ENCODE measurements around the gene MAFG.

Gene MAFG

GRCh38 chr17:81950501-81950900 is 23.0 kb upstream of the MAFG start:
- H3K4me1 ChIP-seq (ENCODE audit: control insufficient read depth in 5 of 5, insufficient read depth in 5 of 5, low read length in 5 of 5): no peaks in the 10 kb centered on the region
- H3K9ac ChIP-seq (ENCODE audit: low read length in 5 of 5): no peak overlapping the region
- no peak overlapping the region for H3K4me3 ChIP-seq (ENCODE audit: low read depth in 1 of 5, low read length in 5 of 5)
- H3K9me3 ChIP-seq (ENCODE audit: control insufficient read depth in 5 of 5, low read length in 5 of 5): no peaks in the 10 kb centered on the region
- no peaks in the 10 kb centered on the region for H3K36me3 ChIP-seq (ENCODE audit: control insufficient read depth in 5 of 5, insufficient read depth in 5 of 5, low read length in 5 of 5)
- peaks cover 2 to 9% (median 6%) of the 10 kb centered on the region in 5 donors for H3K27me3 ChIP-seq (ENCODE audit: control insufficient read depth in 5 of 5, insufficient read depth in 4 of 5, low read length in 5 of 5)
- no peak overlapping the region for H3K27ac ChIP-seq (ENCODE audit: low read depth, low read length)

DNA sequence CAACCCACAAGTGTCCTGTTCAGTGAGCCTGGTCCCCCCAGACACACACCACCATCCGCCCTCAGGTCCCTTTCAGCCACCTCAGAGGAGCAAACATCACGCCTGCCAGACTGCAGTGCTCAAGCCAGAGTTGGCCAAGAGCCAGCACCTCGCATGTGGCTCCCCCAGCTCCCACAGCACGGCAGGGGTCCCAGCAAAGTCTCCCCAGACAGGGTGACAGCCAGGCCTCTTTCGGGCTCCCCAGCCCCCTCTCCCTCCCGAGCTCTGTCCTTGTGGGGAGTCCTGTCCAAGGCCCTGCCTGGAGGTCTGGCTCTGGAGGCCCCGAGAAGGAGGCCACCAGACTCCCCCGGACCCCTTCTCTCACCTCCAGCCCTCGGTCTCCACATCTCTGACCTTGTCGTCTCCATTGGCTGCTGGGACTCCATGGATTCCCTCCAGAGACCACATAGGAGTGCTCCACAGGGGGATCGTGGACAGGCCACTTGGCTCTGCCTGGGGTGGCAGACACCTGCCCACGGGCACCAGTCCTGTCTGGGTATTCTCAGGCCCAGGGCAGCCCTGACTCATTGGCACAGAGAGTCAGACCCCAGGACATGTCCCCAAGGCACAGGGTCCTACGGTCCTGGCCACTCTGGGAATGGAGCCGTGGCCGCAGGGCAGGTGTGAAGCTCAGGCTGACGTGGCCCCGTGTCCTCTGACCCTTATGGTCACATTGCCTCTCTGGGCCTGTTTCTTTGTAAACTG is 21.3 kb upstream of the MAFG start:
- Histone ChIP-seq H3K4me1 (ENCODE audit: control insufficient read depth in 5 of 5, insufficient read depth in 5 of 5, low read length in 5 of 5) (no peaks in the 10 kb centered on the region), H3K27ac (ENCODE audit: low read depth, low read length) (no peak overlapping the region), H3K36me3 (ENCODE audit: control insufficient read depth in 5 of 5, insufficient read depth in 5 of 5, low read length in 5 of 5) (no peaks in the 10 kb centered on the region), H3K9me3 (ENCODE audit: control insufficient read depth in 5 of 5, low read length in 5 of 5) (no peaks in the 10 kb centered on the region), H3K27me3 (ENCODE audit: control insufficient read depth in 5 of 5, insufficient read depth in 4 of 5, low read length in 5 of 5) (peaks cover 3 to 11% (median 7%) of the 10 kb centered on the region in 5 donors), H3K9ac (ENCODE audit: low read length in 5 of 5) (no peak overlapping the region), H3K4me3 (ENCODE audit: low read depth in 1 of 5, low read length in 5 of 5) (no peak overlapping the region)

- H3K9ac ChIP-seq (ENCODE audit: low read length in 5 of 5): no peak within 1 kb of the TSS
- H3K4me3 ChIP-seq (ENCODE audit: low read depth in 1 of 5, low read length in 5 of 5): no peak within 1 kb of the TSS
- no peak within 1 kb of the TSS for H3K27ac ChIP-seq (ENCODE audit: low read depth, low read length)
- H3K27me3 ChIP-seq (ENCODE audit: control insufficient read depth in 5 of 5, insufficient read depth in 4 of 5, low read length in 5 of 5): peaks cover 0 to 7% (median 4%) of the 10 kb centered on the region in 5 donors
- no peaks in the 10 kb centered on the region for H3K4me1 ChIP-seq (ENCODE audit: control insufficient read depth in 5 of 5, insufficient read depth in 5 of 5, low read length in 5 of 5)
- H3K36me3 ChIP-seq (ENCODE audit: control insufficient read depth in 5 of 5, insufficient read depth in 5 of 5, low read length in 5 of 5): no peaks in the 10 kb centered on the region
- H3K9me3 ChIP-seq (ENCODE audit: control insufficient read depth in 5 of 5, low read length in 5 of 5): no peaks in the 10 kb centered on the region
Observed at GRCh38 chr17:81947189-81947588, 19.7 kb upstream of the MAFG start, which contains the start of gene MYADML2. Gene MYADML2 (minus strand): TSS chr17:81947233. CDS start chr17:81941741, 5,492 bp downstream.

DNA sequence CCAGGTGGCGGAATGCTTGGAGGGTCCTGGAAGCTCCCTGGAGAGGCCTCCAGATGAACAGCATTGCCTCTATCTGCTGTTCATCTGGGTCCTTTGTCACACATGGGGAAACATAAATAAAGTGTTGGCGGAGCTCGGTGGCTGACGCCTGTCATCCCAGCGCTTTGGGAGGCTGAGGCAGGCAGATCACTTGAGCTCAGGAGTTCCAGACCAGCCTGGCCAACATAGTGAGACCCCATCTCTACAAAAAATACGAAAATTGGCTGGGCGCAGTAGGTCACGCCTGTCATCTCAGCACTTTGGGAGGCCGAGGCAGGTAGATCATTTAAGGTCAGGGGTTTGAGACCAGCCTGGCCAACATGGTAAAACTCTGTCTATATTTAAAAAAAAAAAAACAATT is 17.3 kb upstream of the MAFG start:
- H3K9me3 ChIP-seq (ENCODE audit: control insufficient read depth in 5 of 5, low read length in 5 of 5): no peaks in the 10 kb centered on the region

DNA sequence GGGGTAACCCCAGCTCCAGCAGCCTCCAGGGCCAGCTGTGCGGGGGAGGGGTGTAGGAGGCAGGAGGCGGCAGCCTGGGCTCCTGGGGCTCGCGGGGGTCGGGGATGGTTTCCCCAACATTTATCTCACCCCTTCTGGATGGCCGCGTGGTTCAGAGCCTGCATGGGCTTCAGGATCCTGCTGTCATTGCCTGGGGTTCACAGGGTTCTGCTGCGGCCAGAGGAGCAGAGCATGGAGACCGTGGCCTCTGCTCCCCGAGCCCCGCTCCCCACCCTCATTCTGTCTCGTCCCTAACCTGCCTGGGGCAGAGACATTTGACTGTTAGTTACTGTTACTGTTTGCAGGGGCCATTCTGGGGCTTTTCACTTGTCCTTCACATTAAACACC is 14.6 kb upstream of the MAFG start:
- Histone ChIP-seq H3K36me3 (ENCODE audit: control insufficient read depth in 5 of 5, insufficient read depth in 5 of 5, low read length in 5 of 5) (no peaks in the 10 kb centered on the region), H3K27ac (ENCODE audit: low read depth, low read length) (no peak overlapping the region), H3K27me3 (ENCODE audit: control insufficient read depth in 5 of 5, insufficient read depth in 4 of 5, low read length in 5 of 5) (peaks cover 8 to 30% (median 20%) of the 10 kb centered on the region in 5 donors), H3K9me3 (ENCODE audit: control insufficient read depth in 5 of 5, low read length in 5 of 5) (no peaks in the 10 kb centered on the region), H3K9ac (ENCODE audit: low read length in 5 of 5) (no peak overlapping the region), H3K4me1 (ENCODE audit: control insufficient read depth in 5 of 5, insufficient read depth in 5 of 5, low read length in 5 of 5) (peaks cover 0 to 20% (median 17%) of the 10 kb centered on the region in 5 donors), H3K4me3 (ENCODE audit: low read depth in 1 of 5, low read length in 5 of 5) (no peak overlapping the region)

More for the DNA sequence above, 17.3 kb upstream of the MAFG start:
- H3K36me3 ChIP-seq (ENCODE audit: control insufficient read depth in 5 of 5, insufficient read depth in 5 of 5, low read length in 5 of 5): no peaks in the 10 kb centered on the region
- H3K4me1 ChIP-seq (ENCODE audit: control insufficient read depth in 5 of 5, insufficient read depth in 5 of 5, low read length in 5 of 5): peaks cover 0 to 7% (median 6%) of the 10 kb centered on the region in 5 donors
- H3K9ac ChIP-seq (ENCODE audit: low read length in 5 of 5): no peak overlapping the region
- H3K27me3 ChIP-seq (ENCODE audit: control insufficient read depth in 5 of 5, insufficient read depth in 4 of 5, low read length in 5 of 5): peaks cover 8 to 22% (median 11%) of the 10 kb centered on the region in 5 donors
- H3K4me3 ChIP-seq (ENCODE audit: low read depth in 1 of 5, low read length in 5 of 5): no peak overlapping the region
- no peak overlapping the region for H3K27ac ChIP-seq (ENCODE audit: low read depth, low read length)

- Histone ChIP-seq H3K9ac (ENCODE audit: low read length in 5 of 5) (no peak overlapping the region), H3K4me3 (ENCODE audit: low read depth in 1 of 5, low read length in 5 of 5) (no peak overlapping the region)
Observed at GRCh38 chr17:81941484-81942166, 14.1 kb upstream of the MAFG start.

DNA sequence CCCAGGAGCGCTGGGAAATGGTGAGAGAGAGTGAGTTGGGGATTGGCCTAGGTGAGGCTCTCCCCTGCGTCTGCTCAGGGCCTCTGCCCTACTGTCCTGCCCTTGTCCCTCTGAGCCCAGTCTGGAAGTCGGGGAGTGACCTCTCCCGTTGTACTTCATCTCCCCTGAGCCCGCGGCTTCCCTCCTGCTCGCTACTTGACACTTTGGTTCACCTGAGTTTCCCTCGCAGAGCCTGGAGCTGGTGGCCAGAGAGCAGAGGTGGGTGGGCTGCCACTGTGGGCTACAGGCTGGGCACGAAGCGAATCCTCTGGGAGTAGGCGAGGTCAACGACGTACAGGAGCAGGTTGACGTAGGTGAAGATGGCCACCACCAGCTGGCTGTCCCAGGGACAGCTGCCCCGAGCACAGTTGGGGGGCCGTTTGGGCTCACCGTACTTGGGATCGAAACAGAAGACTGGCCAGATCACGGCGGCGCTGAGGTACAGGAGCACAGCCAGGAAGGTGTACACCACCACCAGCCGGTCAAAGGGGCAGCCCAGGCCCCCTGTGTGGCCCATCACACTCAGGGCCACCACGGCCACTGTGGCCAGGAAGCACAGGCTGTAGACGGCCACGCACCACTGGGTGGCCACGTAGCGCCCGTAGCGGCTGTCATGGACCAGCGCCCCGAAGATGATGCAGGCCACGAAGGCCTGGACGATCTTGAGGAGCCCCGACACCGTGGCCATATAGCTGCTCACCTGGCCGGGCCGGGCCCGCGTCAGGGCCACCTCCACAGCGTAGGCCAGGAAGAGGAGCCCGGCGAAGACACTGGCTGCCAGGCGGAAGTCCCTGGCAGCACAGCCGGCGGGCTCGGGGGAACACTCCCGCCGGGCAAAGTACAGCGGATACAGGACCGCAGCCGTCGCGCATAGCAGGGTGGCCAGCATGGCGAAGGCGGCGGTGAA is 13.3 kb upstream of the MAFG start:
- no peaks in the 10 kb centered on the region for H3K36me3 ChIP-seq (ENCODE audit: control insufficient read depth in 5 of 5, insufficient read depth in 5 of 5, low read length in 5 of 5)
- peaks cover 15 to 35% (median 24%) of the 10 kb centered on the region in 5 donors for H3K27me3 ChIP-seq (ENCODE audit: control insufficient read depth in 5 of 5, insufficient read depth in 4 of 5, low read length in 5 of 5)
- no peak overlapping the region for H3K9ac ChIP-seq (ENCODE audit: low read length in 5 of 5)
- H3K4me1 ChIP-seq (ENCODE audit: control insufficient read depth in 5 of 5, insufficient read depth in 5 of 5, low read length in 5 of 5): peaks cover 0 to 28% (median 24%) of the 10 kb centered on the region in 5 donors
- H3K9me3 ChIP-seq (ENCODE audit: control insufficient read depth in 5 of 5, low read length in 5 of 5): no peaks in the 10 kb centered on the region
- H3K4me3 ChIP-seq (ENCODE audit: low read depth in 1 of 5, low read length in 5 of 5): no peak overlapping the region
- H3K27ac ChIP-seq (ENCODE audit: low read depth, low read length): no peak overlapping the region

More at GRCh38 chr17:81941484-81942166, 14.1 kb upstream of the MAFG start:
- Histone ChIP-seq H3K4me1 (ENCODE audit: control insufficient read depth in 5 of 5, insufficient read depth in 5 of 5, low read length in 5 of 5) (peaks cover 0 to 26% (median 22%) of the 10 kb centered on the region in 5 donors), H3K27ac (ENCODE audit: low read depth, low read length) (no peak overlapping the region), H3K27me3 (ENCODE audit: control insufficient read depth in 5 of 5, insufficient read depth in 4 of 5, low read length in 5 of 5) (peaks cover 10 to 32% (median 21%) of the 10 kb centered on the region in 5 donors), H3K36me3 (ENCODE audit: control insufficient read depth in 5 of 5, insufficient read depth in 5 of 5, low read length in 5 of 5) (no peaks in the 10 kb centered on the region), H3K9me3 (ENCODE audit: control insufficient read depth in 5 of 5, low read length in 5 of 5) (no peaks in the 10 kb centered on the region)

DNA sequence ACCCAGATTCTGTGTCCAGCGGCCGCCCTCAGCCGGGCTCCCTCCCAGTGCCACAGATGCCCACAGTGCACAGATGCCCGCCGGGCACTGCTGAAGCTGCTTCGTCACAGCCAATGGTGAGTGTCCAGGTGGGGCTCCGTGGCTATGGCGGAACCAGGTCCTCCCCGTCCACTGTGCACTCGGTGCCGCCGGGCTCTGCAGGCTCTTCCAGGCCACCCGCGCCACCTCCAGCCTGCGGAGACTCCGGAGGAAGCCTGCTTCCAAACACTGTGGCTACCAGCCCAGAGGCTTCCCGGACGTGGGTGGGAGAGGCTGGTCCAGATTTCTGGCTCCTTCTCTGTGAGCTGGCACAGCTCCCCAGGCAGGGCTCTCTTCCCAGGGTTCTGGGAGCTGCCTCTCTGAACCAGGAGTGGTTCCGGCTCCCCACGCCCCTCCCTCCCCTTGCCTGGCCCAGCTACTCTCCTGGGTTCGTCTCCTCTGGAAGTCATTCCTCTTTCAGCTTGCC is 12.4 kb upstream of the MAFG start:
- Histone ChIP-seq H3K27ac (ENCODE audit: low read depth, low read length) (no peak overlapping the region), H3K9ac (ENCODE audit: low read length in 5 of 5) (no peak overlapping the region), H3K36me3 (ENCODE audit: control insufficient read depth in 5 of 5, insufficient read depth in 5 of 5, low read length in 5 of 5) (no peaks in the 10 kb centered on the region), H3K4me1 (ENCODE audit: control insufficient read depth in 5 of 5, insufficient read depth in 5 of 5, low read length in 5 of 5) (peaks cover 0 to 28% (median 24%) of the 10 kb centered on the region in 5 donors), H3K9me3 (ENCODE audit: control insufficient read depth in 5 of 5, low read length in 5 of 5) (no peaks in the 10 kb centered on the region), H3K27me3 (ENCODE audit: control insufficient read depth in 5 of 5, insufficient read depth in 4 of 5, low read length in 5 of 5) (peaks cover 15 to 40% (median 28%) of the 10 kb centered on the region in 5 donors), H3K4me3 (ENCODE audit: low read depth in 1 of 5, low read length in 5 of 5) (no peak overlapping the region)

GRCh38 chr17:81939218-81939617 is 11.7 kb upstream of the MAFG start:
- Histone ChIP-seq H3K36me3 (ENCODE audit: control insufficient read depth in 5 of 5, insufficient read depth in 5 of 5, low read length in 5 of 5) (no peaks in the 10 kb centered on the region), H3K4me3 (ENCODE audit: low read depth in 1 of 5, low read length in 5 of 5) (no peak overlapping the region), H3K9me3 (ENCODE audit: control insufficient read depth in 5 of 5, low read length in 5 of 5) (no peaks in the 10 kb centered on the region), H3K27ac (ENCODE audit: low read depth, low read length) (no peak overlapping the region), H3K4me1 (ENCODE audit: control insufficient read depth in 5 of 5, insufficient read depth in 5 of 5, low read length in 5 of 5) (peaks cover 0 to 28% (median 24%) of the 10 kb centered on the region in 5 donors), H3K27me3 (ENCODE audit: control insufficient read depth in 5 of 5, insufficient read depth in 4 of 5, low read length in 5 of 5) (peaks cover 9 to 35% (median 29%) of the 10 kb centered on the region in 5 donors), H3K9ac (ENCODE audit: low read length in 5 of 5) (no peak overlapping the region)

Data from subcutaneous abdominal adipose tissue (tissue), 5 donors.